ENCODE measurements around the gene LRMDA. TPM values are rescaled to one million over a fixed set of nuclear protein-coding genes. Genes with fewer than 3 reads are reported as not detected.
"Not testable (repeated sequence)": the region's sequence is repeated elsewhere in the genome, so short reads cannot be mapped to it uniquely, and the experiment has no call there.

The LRMDA gene
- total RNA-seq, 1 experiment from 2014 or later, result 7.9 TPM

DNA sequence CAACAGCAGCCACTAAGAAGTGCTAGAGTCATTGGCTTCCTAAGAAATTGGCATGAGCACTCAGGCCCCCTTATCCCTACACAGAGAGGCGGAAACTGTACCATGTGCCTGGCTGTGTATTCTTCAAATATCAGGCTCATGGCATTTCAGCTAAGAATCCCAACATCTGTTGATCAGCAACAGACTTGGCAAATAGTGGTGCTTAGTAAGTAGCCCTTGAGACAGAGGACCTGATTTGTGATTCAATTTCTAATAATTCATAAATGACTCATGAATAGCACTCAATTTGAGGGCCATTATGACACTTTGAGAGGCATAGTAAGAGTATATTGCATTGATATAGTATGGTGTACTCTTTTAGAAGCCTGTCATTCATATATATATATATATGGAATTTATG is 309.1 kb downstream of the LRMDA start:
- no peak for DNase-seq (ENCODE audit: low read depth)

DNA sequence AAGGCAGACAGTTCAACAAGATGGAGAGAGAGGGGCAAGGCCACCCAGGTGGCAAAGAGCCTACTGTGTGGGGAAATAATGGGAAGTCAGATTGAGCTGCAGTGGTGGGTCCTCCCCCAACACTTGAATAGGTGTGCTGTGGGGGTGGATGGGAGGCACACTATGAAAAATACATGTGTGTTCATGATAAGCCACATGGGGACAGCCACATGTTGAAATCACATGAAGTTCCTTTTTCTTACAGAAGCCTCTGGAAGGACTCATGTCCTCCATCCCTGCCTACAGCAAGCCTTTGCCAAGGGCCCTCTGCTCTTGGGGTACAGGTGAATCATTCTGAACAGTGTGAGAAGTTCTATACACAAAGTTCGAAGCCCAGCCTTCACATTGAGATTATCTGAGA is 310.9 kb downstream of the LRMDA start:
- no peak for DNase-seq (ENCODE audit: low read depth)

DNA sequence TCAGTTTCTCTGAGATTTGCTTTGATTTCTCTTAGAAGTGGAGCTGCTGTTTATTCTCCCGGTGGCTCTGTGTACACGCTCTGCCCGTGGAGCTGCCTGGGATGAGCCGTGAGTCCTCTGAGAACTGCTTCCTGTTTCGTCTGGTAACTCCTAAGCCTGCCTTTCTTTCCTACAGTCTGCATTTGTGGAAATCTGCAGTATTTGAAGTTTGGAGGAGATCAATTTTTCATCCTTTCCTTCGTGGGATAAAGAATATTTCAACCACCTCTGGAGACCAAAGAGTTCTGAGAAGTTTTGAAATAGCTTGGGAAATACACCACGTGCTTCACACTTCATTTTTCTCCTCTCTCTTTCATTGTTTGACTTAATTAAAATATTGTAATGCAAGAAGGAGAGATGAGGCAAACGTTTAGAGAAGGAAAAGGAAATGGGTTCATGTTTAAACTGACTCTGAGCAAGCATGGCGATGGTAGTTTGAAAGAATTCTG is 311.9 kb downstream of the LRMDA start:
- no peak for DNase-seq (ENCODE audit: low read depth)

- peak; percentile 23 for DNase-seq (ENCODE audit: low read depth)
Measured at GRCh38 chr10:75744261-75744660, 312.8 kb downstream of the LRMDA start.

DNA sequence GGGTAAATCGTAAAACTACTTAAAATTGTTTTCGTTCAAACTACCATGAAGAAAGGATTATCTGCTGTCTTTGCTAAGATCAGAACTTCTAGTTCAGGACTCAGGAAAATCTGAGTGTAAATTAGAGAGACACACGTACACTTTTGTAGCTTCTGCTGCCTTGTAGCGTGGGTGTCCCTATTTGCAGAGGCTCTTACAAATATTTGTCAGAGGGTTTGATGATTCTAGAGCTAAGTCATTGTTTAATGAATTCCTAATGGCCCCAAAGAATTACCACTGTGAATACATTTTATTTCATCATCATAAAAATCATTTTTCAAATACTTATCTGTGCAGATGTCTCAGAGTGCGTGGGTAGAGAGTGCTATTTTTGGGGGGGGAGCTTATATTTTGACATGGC is 314.9 kb downstream of the LRMDA start:
- DNase-seq (ENCODE audit: low read depth), result no peak

- DNase-seq (ENCODE audit: low read depth), result not testable (repeated sequence)
Measured at GRCh38 chr10:75750093-75750875, 318.9 kb downstream of the LRMDA start.

DNA sequence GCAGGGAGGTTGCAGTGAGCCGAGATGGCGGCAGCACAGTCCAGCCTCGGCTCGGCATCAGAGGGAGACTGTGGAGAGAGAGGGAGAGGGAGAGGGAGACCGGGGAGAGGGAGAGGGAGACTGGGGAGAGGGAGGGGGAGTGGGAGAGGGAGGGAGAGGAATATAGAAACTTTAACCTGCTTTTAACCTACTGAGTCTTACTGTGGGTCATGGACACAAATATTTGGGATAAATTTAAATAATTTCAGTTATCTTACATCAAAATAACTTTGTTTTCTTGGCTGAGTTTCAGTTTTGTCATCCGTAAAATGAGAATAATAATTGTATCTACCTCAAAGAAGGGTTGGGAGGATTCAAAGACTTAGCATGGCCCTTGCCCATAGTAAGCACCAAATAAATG is 319.8 kb downstream of the LRMDA start:
- no peak for DNase-seq (ENCODE audit: low read depth)

DNA sequence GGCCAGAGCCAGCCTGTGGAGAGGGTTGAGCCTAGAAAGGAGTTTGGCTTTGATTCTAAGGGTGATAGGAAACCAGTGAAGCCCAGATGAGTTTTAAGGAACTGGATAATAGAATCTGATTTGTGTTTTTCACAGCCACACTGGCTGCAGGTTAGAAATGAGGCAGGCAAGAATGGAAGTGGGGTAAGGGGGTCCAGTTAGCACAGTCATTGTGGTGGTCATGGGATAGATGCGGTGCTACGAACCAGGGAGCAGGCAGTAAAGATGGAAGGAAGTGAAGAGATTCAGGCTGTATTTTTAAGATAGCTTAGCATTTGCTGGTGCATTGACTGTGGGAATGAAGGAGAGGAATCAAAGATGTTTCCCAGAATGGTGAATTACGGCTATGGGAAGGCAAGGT is 322.2 kb downstream of the LRMDA start:
- DNase-seq (ENCODE audit: low read depth), result no peak

DNA sequence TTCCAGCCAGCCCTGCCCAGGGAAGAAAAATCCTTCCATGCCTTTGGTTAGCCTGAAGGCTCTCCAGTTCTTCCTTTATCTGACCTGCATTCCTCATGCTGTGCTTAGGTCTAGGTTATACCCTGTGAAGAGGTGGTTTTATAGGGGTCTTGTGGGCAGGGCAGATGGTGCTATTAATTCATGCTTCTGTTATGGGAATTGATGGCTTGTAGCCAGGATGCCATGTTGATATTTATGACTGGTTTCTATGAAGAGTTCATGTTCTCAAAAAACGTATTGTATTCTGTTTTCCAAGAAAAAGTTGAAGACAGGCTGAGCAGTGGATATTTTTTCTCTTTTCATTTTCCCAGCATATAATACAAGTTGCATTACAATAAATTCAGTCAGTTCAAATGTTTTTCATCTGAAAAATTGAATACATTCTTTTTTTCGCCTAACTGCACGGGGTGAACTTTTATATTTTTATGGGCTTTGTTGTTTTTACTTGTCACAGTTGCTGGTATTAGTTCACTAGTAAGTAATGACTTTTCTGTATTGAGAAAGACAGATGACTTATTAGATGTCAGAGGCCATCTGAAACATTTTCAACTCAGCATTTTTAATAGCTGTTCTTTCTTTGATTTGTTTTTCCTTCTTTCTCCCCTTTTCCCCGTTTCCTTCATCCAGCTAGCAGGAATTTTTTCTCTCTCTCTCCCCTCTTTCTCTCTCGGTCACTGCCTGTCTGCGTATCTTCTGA is 322.8 kb downstream of the LRMDA start:
- DNase-seq (ENCODE audit: low read depth), result no peak

GRCh38 chr10:75755528-75755927 is 324.1 kb downstream of the LRMDA start:
- DNase-seq (ENCODE audit: low read depth), result no peak

DNA sequence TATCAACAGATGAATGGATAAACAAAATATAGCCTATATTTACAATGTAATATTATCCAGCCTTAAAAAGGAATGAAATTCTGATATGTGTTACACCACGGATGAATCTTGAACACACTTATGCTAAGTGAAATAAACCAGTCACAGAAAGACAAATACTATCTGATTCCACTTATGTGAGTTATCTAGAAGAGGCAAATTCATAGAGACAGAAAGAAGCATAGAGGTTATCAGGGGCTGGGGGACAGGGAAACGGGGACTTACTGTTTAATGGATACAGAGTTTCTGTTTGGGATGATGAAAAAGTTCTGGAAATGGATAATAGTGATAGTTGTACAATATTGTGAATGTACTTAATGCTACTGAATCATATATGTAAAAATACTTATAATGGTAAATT is 329.9 kb downstream of the LRMDA start:
- no peak for DNase-seq (ENCODE audit: low read depth)

- DNase-seq (ENCODE audit: low read depth), result no peak
Measured at GRCh38 chr10:75762431-75762802, 331.0 kb downstream of the LRMDA start.

DNA sequence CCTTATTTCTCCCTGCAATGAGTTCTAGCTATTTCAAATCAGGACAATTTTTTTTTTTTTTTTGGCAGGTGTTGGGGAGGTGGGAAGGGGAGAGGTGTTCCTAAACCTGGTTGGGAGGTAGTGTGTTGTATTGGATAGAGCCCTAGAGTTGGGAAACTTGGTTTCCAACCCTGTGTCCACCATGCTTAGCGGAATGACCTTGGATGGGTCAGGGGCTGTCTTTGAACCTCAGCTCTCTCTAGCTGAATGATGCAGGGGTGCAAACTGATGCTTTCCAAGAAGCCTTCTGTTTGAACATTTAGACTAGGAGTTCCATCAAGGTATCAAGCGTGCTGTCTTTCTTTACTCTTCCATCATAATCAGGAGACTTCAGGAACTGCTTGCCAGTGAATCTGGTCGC is 332.2 kb downstream of the LRMDA start:
- no peak for DNase-seq (ENCODE audit: low read depth)

GRCh38 chr10:75764974-75765788 is 333.8 kb downstream of the LRMDA start:
- DNase-seq (ENCODE audit: low read depth), result no peak

DNA sequence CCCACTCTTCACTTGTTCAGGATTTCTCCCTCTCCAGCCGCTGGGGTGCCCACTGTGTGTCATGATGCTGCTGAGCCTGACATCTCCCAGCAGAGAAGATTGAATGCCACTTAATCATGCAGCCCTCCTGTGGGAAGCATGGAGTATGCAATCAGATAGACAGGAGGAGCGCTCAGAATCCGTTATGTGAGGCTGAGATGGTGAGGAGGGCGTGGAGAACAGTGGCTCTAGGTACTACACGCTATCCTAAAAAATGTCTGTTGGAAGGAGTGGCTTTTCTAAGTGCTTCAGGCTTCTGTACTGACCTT is 334.3 kb downstream of the LRMDA start:
- no peak for DNase-seq (ENCODE audit: low read depth)

DNA sequence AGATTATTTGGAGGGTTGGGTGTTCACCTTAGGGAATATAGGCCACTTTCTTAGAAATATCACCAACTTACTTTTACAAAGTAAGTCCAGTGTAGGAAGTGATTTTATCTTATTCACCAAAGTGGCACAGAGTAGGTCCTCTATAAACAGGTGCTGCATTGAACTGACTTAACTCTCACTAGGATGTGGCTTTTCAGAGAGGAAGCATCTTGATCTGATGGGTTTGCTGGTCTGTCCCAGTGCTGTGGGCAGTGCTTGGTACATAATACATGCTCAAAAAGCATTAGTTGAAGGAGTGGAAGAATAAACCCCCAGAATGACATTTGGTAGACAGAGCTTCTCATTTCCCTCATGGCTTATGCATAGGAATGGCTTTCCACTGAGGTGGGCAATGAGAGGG is 334.7 kb downstream of the LRMDA start:
- no peak for DNase-seq (ENCODE audit: low read depth)

DNA sequence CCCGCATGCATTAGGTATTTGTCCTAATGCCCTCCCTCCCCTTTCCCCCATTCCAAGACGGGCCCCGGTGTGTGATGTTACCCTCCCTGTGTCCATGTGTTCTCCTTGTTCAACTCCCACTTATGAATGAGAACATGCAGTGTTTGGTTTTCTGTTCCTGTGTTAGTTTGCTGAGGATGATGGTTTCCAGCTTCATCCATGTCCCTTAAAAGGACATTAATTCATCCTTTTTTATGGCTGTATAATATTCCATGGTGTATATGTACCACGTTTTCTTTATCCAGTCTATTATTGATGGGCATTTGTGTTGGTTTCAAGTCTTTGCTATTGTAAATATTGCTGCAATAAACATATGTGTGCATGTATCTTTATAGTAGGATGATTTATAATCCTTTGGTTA is 335.3 kb downstream of the LRMDA start:
- not testable (repeated sequence) for DNase-seq (ENCODE audit: low read depth)

DNA sequence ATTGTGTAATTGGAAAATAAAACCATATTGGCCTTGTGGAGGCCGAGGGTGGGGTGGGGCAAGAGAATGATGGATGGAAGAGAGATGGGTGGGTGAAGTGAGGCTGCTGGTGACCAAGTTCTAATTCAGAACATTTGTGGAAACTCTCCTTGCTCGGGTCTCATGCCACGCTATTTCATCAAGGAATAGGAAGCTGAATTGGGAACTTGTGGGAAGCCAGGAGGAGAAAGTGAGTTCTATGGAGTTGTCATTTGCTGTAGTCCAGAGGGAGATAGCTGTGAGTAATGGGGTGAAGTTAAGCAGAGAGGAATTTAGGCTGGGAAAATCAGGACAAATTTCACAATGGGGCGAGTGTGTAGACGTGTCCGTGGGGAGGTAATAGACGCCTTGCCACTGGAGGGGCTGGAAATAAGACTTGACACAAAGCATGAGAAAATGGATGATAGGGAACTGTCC is 339.2 kb downstream of the LRMDA start:
- DNase-seq (ENCODE audit: low read depth), result peak; percentile 15

DNA sequence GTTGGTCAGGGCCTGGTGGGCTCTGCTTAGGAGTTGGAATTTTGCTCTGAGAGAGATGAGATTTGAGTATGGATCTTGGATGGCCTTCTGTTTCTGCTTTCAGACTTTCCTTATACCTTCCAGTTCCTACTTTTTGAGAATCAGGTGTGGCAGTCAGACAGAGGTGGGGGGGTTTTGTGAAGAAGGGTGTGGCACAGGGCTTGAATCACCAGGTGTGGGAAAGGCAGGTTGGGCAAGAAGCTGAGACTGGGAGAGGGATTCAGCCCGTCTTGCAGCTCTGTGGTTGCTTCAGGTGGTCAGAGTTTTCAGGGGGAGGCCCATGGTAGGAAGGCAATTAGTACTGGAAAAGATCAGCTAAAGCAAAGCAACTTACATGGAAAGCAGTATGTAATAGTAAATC is 340.2 kb downstream of the LRMDA start:
- no peak for DNase-seq (ENCODE audit: low read depth)

GRCh38 chr10:75772153-75772887 is 340.9 kb downstream of the LRMDA start:
- DNase-seq (ENCODE audit: low read depth), result peak; percentile 63

DNA sequence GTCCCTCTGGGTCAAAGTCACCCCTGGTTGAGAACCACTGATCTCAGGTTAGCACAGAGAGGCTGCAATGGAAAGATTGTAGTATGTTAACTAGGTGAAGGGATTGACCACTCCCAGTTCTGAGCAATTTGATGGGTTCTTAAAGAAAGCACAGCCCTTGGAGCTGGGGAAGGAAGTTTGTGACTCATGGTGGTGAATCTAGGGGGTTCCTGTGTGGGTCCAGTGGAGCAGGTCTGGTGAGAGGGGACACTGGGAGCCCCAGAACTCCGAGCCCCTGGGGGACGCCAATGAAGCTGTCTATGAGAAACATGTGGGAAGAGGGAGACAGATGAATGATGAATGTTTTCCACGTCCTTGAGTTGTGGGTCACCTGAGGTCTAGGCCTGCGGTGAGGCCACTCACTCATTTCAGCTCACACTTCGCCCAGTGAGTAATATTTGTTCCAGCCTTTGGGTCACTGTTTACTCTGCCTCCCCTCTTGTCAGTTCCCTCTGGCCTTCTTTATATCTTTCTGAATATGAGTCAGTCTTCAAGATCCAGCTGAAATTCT is 341.9 kb downstream of the LRMDA start:
- DNase-seq (ENCODE audit: low read depth), result peak; percentile 92

Data from RPMI7951 (cell line).